Liver (tissue), 3 donors: ENCODE results near the gene SLIT3.

Experiments used
- EGR1 ChIP-seq, 2 donors: IDR thresholded peaks; 2 replicates each; pipeline ENCODE4 v1.6.1; 2016 to 2018; ENCODE audit warnings: antibody characterized with exemption in 2 of 2, low read depth in 2 of 2
- FOXA1 ChIP-seq: IDR thresholded peaks from 2 replicates; pipeline ENCODE4 v1.6.1; 2016; ENCODE audit warnings: antibody characterized with exemption
- GABPA ChIP-seq, 2 donors: IDR thresholded peaks in 1 of 2; conservative IDR thresholded peaks in 1 of 2; 2 replicates each; pipeline ENCODE4 v1.6.1; 2016; ENCODE audit warnings: antibody characterized with exemption in 2 of 2, mild to moderate bottlenecking in 1 of 2, moderate library complexity in 1 of 2
- HNF4A ChIP-seq, 2 donors: conservative IDR thresholded peaks; 2 replicates each; pipeline ENCODE4 v1.6.1; 2016; ENCODE audit warnings: antibody characterized with exemption in 2 of 2, mild to moderate bottlenecking in 2 of 2
- RAD21 ChIP-seq, 2 donors: IDR thresholded peaks; 2 replicates each; pipeline ENCODE4 v1.6.1; 2016; ENCODE audit warnings: antibody characterized with exemption in 2 of 2, mild to moderate bottlenecking in 2 of 2
- RXRA ChIP-seq, 2 donors: IDR thresholded peaks; 2 replicates each; pipeline ENCODE4 v1.6.1; 2017 to 2018; ENCODE audit warnings: antibody characterized with exemption in 2 of 2, mild to moderate bottlenecking in 1 of 2
- SP1 ChIP-seq: IDR thresholded peaks from 2 replicates; pipeline ENCODE4 v1.6.1; 2018; ENCODE audit warnings: antibody characterized with exemption, mild to moderate bottlenecking
- TAF1 ChIP-seq: conservative IDR thresholded peaks from 2 replicates; pipeline ENCODE4 v1.6.1; 2016; ENCODE audit warnings: antibody characterized with exemption, mild to moderate bottlenecking
- YY1 ChIP-seq: IDR thresholded peaks from 2 replicates; pipeline ENCODE4 v1.6.1; 2016; ENCODE audit warnings: antibody characterized with exemption, mild to moderate bottlenecking
- TF ChIP-seq, protein P1 (sequence below): fragments of 150-350 bp; IDR thresholded peaks from 2 replicates; pipeline ENCODE4 v1.5.1; 2017; ENCODE audit warnings: improper control_type of control experiment, low read depth, low read length; ENCODE audit not compliant: missing input control
- TF ChIP-seq, protein P2 (sequence below): IDR thresholded peaks from 2 replicates; pipeline ENCODE4 v1.6.1; 2016; ENCODE audit warnings: antibody characterized with exemption, mild to moderate bottlenecking
- TF ChIP-seq, protein P3 (sequence below): IDR thresholded peaks from 2 replicates; pipeline ENCODE4 v1.6.1; 2016; ENCODE audit warnings: antibody characterized with exemption
- TF ChIP-seq, protein P4 (sequence below): IDR thresholded peaks from 2 replicates; pipeline ENCODE4 v1.6.1; 2016; ENCODE audit warnings: antibody characterized with exemption
- TF ChIP-seq, protein P5 (sequence below): IDR thresholded peaks from 2 replicates; pipeline ENCODE4 v1.6.1; 2016; ENCODE audit warnings: antibody characterized with exemption
- donor health status: healthy.
- donor health status: healthy.

DNA sequence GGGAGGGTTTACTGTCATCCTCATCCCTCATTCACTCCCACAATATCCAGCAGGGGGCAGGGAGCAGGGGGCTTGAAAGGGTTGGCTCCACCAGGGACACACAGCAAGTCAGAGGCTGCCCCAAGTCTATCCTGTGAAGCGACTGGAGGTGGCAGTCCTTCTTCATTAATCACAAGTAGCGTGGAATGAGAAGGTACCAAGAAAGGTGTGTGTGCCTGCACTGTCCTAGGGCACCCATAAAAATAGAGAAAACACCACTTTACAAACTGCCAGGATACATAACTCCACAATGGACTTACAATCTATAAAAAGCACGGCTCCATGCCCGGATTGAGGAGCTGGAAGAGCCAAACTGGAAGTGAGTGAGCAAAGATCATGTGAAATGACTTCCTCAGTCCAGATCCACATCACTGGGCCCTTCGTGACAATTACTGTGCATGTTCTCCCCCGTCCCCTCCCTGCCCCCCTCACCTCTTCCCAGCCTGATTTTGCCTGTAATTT is 183.9 kb downstream of the SLIT3 start:
- TF ChIP-seq, protein P1, sequence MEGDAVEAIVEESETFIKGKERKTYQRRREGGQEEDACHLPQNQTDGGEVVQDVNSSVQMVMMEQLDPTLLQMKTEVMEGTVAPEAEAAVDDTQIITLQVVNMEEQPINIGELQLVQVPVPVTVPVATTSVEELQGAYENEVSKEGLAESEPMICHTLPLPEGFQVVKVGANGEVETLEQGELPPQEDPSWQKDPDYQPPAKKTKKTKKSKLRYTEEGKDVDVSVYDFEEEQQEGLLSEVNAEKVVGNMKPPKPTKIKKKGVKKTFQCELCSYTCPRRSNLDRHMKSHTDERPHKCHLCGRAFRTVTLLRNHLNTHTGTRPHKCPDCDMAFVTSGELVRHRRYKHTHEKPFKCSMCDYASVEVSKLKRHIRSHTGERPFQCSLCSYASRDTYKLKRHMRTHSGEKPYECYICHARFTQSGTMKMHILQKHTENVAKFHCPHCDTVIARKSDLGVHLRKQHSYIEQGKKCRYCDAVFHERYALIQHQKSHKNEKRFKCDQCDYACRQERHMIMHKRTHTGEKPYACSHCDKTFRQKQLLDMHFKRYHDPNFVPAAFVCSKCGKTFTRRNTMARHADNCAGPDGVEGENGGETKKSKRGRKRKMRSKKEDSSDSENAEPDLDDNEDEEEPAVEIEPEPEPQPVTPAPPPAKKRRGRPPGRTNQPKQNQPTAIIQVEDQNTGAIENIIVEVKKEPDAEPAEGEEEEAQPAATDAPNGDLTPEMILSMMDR: no peak
- TF ChIP-seq EGR1 (IDR thresholded peaks at IDR 0.05; ENCODE audit: low read depth in 2 of 2): no peak
- no peak for TF ChIP-seq YY1
- TF ChIP-seq, protein P2, sequence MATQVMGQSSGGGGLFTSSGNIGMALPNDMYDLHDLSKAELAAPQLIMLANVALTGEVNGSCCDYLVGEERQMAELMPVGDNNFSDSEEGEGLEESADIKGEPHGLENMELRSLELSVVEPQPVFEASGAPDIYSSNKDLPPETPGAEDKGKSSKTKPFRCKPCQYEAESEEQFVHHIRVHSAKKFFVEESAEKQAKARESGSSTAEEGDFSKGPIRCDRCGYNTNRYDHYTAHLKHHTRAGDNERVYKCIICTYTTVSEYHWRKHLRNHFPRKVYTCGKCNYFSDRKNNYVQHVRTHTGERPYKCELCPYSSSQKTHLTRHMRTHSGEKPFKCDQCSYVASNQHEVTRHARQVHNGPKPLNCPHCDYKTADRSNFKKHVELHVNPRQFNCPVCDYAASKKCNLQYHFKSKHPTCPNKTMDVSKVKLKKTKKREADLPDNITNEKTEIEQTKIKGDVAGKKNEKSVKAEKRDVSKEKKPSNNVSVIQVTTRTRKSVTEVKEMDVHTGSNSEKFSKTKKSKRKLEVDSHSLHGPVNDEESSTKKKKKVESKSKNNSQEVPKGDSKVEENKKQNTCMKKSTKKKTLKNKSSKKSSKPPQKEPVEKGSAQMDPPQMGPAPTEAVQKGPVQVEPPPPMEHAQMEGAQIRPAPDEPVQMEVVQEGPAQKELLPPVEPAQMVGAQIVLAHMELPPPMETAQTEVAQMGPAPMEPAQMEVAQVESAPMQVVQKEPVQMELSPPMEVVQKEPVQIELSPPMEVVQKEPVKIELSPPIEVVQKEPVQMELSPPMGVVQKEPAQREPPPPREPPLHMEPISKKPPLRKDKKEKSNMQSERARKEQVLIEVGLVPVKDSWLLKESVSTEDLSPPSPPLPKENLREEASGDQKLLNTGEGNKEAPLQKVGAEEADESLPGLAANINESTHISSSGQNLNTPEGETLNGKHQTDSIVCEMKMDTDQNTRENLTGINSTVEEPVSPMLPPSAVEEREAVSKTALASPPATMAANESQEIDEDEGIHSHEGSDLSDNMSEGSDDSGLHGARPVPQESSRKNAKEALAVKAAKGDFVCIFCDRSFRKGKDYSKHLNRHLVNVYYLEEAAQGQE: no peak
- no peak for TF ChIP-seq RAD21 (IDR thresholded peaks at IDR 0.05)
- no peak for TF ChIP-seq TAF1
- TF ChIP-seq, protein P3, sequence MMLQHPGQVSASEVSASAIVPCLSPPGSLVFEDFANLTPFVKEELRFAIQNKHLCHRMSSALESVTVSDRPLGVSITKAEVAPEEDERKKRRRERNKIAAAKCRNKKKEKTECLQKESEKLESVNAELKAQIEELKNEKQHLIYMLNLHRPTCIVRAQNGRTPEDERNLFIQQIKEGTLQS: no peak
- TF ChIP-seq, protein P4, sequence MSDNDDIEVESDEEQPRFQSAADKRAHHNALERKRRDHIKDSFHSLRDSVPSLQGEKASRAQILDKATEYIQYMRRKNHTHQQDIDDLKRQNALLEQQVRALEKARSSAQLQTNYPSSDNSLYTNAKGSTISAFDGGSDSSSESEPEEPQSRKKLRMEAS: no peak
- TF ChIP-seq GABPA (IDR thresholded peaks at IDR 0.05 in 1 of 2, conservative IDR thresholded peaks at IDR 0.05 in 1 of 2): no peak
- TF ChIP-seq FOXA1: no peak
- TF ChIP-seq HNF4A (conservative IDR thresholded peaks at IDR 0.05): no peak
- no peak for TF ChIP-seq SP1
- no peak for TF ChIP-seq RXRA (IDR thresholded peaks at IDR 0.05)
- TF ChIP-seq, protein P5, sequence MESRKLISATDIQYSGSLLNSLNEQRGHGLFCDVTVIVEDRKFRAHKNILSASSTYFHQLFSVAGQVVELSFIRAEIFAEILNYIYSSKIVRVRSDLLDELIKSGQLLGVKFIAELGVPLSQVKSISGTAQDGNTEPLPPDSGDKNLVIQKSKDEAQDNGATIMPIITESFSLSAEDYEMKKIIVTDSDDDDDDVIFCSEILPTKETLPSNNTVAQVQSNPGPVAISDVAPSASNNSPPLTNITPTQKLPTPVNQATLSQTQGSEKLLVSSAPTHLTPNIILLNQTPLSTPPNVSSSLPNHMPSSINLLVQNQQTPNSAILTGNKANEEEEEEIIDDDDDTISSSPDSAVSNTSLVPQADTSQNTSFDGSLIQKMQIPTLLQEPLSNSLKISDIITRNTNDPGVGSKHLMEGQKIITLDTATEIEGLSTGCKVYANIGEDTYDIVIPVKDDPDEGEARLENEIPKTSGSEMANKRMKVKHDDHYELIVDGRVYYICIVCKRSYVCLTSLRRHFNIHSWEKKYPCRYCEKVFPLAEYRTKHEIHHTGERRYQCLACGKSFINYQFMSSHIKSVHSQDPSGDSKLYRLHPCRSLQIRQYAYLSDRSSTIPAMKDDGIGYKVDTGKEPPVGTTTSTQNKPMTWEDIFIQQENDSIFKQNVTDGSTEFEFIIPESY: no peak
